ENCODE data around the gene LARP6.
A peak's percentile ranks its signal among the peaks of the same experiment; 100 is the strongest.
"Not testable (repeated sequence)": the region's sequence is repeated elsewhere in the genome, so short reads cannot be mapped to it uniquely, and the experiment has no call there.

Gene LARP6

GRCh38 chr15:70869346-70869745 is 15.4 kb upstream of the LARP6 start:
- in situ Hi-C loops (cut with HindIII; ENCODE audit: low sequenced_read_pairs), result no loop called here
- no peak for TF ChIP-seq CTCF (IDR thresholded peaks at IDR 0.05; ENCODE audit: low read depth, low read length, missing control alignments)

GRCh38 chr15:70867911-70868467 is 14.0 kb upstream of the LARP6 start:
- peak; percentile 44 for DNase-seq (ENCODE audit: low read depth)
- no peak overlapping the region for H3K4me3 ChIP-seq (ENCODE audit: low read depth, low read length)
- in situ Hi-C loops (cut with HindIII; ENCODE audit: low sequenced_read_pairs), result no loop called here
- TF ChIP-seq CTCF (IDR thresholded peaks at IDR 0.05; ENCODE audit: low read depth, low read length, missing control alignments), result no peak

More at GRCh38 chr15:70869346-70869745, 15.4 kb upstream of the LARP6 start:
- DNase-seq (ENCODE audit: low read depth), result no peak
- no peak overlapping the region for H3K4me3 ChIP-seq (ENCODE audit: low read depth, low read length)

GRCh38 chr15:70866982-70867641 is 13.2 kb upstream of the LARP6 start:
- in situ Hi-C loops (cut with HindIII; ENCODE audit: low sequenced_read_pairs), result no loop called here
- no peak overlapping the region for H3K4me3 ChIP-seq (ENCODE audit: low read depth, low read length)
- DNase-seq (ENCODE audit: low read depth), result no peak
- TF ChIP-seq CTCF (IDR thresholded peaks at IDR 0.05; ENCODE audit: low read depth, low read length, missing control alignments), result no peak

- in situ Hi-C loops (cut with HindIII; ENCODE audit: low sequenced_read_pairs), result no loop called here
- peak; percentile 74 for DNase-seq (ENCODE audit: low read depth)
- TF ChIP-seq CTCF (IDR thresholded peaks at IDR 0.05; ENCODE audit: low read depth, low read length, missing control alignments), result no peak
These were observed 9.7 kb upstream of the LARP6 start for GRCh38 chr15:70863450-70864218.

GRCh38 chr15:70859998-70860397 is 6.0 kb upstream of the LARP6 start:
- in situ Hi-C loops (cut with HindIII; ENCODE audit: low sequenced_read_pairs), result no loop called here
- DNase-seq (ENCODE audit: low read depth), result no peak
- TF ChIP-seq CTCF (IDR thresholded peaks at IDR 0.05; ENCODE audit: low read depth, low read length, missing control alignments), result no peak
- no peak overlapping the region for H3K4me3 ChIP-seq (ENCODE audit: low read depth, low read length)

More at GRCh38 chr15:70863450-70864218, 9.7 kb upstream of the LARP6 start:
- no peak overlapping the region for H3K4me3 ChIP-seq (ENCODE audit: low read depth, low read length)

GRCh38 chr15:70859322-70859908 is 5.5 kb upstream of the LARP6 start:
- no peak for TF ChIP-seq CTCF (IDR thresholded peaks at IDR 0.05; ENCODE audit: low read depth, low read length, missing control alignments)
- no peak for DNase-seq (ENCODE audit: low read depth)
- no peak overlapping the region for H3K4me3 ChIP-seq (ENCODE audit: low read depth, low read length)
- in situ Hi-C loops (cut with HindIII; ENCODE audit: low sequenced_read_pairs), result no loop called here

- H3K4me3 ChIP-seq (ENCODE audit: low read depth, low read length); DNase-seq (ENCODE audit: low read depth); in situ Hi-C loops (cut with HindIII; ENCODE audit: low sequenced_read_pairs): not testable (repeated sequence)
These were observed 4.8 kb upstream of the LARP6 start for GRCh38 chr15:70858614-70859321.

Measured in astrocyte of the cerebellum (primary cell).